Gastroesophageal sphincter (tissue), 3 donors: ENCODE results near the gene NPRL2.

Experiments
- EP300 ChIP-seq: sonication (generic); formaldehyde crosslinking; IDR thresholded peaks from one replicate; pipeline ENCODE4 v1.6.1; 2017; ENCODE audit warnings: antibody characterized with exemption, mild to moderate bottlenecking
- POLR2A ChIP-seq, 2 donors: fragments of 450-650 bp; IDR thresholded peaks; one replicate each; pipeline ENCODE4 v1.6.1; 2017; ENCODE audit warnings: antibody characterized with exemption in 2 of 2, mild to moderate bottlenecking in 2 of 2, moderate library complexity in 1 of 2
- TF ChIP-seq, protein P1 (sequence below), 4 experiments: fragments of 200-600 bp in 2 of 4; fragments of 450-650 bp in 2 of 4; sonication (generic) in 1 of 4; IDR thresholded peaks; one replicate each; pipeline ENCODE4 v1.5.1; 2017 to 2019; ENCODE audit warnings: antibody characterized with exemption in 4 of 4, mild to moderate bottlenecking in 2 of 4, moderate library complexity in 2 of 4

DNA sequence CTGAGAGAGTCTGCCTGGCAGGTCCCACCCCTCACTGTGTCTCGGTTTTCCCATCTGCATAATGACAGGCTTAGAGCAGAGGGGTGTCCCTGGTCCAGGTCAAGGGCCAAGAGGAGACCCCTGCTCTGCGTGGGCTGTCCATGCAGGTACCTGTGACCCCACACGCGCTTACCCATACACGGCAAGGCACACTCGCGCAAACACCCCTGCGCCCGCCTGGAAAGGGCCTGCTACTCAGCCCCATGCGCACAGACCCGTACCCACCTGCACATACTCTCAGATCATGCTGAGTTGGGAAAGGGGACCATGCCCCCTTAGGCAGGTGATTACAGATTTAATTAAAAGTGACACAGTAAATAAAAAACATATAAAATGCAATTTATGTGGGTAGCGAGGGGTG, 32.1 kb upstream of the NPRL2 start:
- TF ChIP-seq POLR2A (IDR thresholded peaks at IDR 0.05) (no peak), EP300 (no peak)
- TF ChIP-seq, protein P1, sequence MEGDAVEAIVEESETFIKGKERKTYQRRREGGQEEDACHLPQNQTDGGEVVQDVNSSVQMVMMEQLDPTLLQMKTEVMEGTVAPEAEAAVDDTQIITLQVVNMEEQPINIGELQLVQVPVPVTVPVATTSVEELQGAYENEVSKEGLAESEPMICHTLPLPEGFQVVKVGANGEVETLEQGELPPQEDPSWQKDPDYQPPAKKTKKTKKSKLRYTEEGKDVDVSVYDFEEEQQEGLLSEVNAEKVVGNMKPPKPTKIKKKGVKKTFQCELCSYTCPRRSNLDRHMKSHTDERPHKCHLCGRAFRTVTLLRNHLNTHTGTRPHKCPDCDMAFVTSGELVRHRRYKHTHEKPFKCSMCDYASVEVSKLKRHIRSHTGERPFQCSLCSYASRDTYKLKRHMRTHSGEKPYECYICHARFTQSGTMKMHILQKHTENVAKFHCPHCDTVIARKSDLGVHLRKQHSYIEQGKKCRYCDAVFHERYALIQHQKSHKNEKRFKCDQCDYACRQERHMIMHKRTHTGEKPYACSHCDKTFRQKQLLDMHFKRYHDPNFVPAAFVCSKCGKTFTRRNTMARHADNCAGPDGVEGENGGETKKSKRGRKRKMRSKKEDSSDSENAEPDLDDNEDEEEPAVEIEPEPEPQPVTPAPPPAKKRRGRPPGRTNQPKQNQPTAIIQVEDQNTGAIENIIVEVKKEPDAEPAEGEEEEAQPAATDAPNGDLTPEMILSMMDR (IDR thresholded peaks at IDR 0.05), result no peak
